H1 (cell line): ENCODE measurements around the gene MATN1. TPM values are rescaled to one million over a fixed set of nuclear protein-coding genes. Genes with fewer than 3 reads are reported as not detected.

Experiments
- CTCF ChIA-PET: fragments of 300-600 bp; sonication (Branson Sonifier 250); formaldehyde crosslinking; loops from one replicate; lab custom pipeline; 2021; ENCODE audit not compliant: partially characterized antibody; lab: Charles Lee
- POLR2A ChIA-PET: fragments of 300-600 bp; sonication (Branson Sonifier 250); formaldehyde crosslinking; loops from one replicate; lab custom pipeline; 2021; ENCODE audit warnings: inconsistent platforms; ENCODE audit not compliant: partially characterized antibody; lab: Charles Lee
- DNase-seq, 2 experiments: peaks; one replicate each; pipeline versions ENCODE4 v3.0.0 to v3.0.0-alpha.2; 2010 to 2022; ENCODE audit warnings: low spot score in 2 of 2, low read depth in 1 of 2, mixed read lengths in 1 of 2
- FAIRE-seq: peaks from 2 replicates; lab custom pipeline; 2011; peaks lifted over from hg19 to GRCh38; lab: Jason Lieb, UNC
- H2AFZ ChIP-seq: 2 replicates; pipeline ENCODE4 v1.8.1; 2012; ENCODE audit warnings: low read length, inconsistent platforms
- H2AK5ac ChIP-seq: 2 replicates; pipeline ENCODE4 v1.6.1; 2013; ENCODE audit warnings: low read depth, low read length
- H2BK120ac ChIP-seq: replicated peaks from 2 replicates; pipeline ENCODE3; 2013; ENCODE audit warnings: low read depth, low read length, inconsistent platforms
- H2BK12ac ChIP-seq: 2 replicates; pipeline ENCODE4 v1.6.1; 2013; ENCODE audit warnings: low read depth, low read length
- H2BK15ac ChIP-seq: 2 replicates; pipeline ENCODE4 v1.6.1; 2013; ENCODE audit warnings: low read length
- H2BK20ac ChIP-seq: 2 replicates; pipeline ENCODE4 v1.6.1; 2013; ENCODE audit warnings: low read length
- H2BK5ac ChIP-seq: 2 replicates; pipeline ENCODE4 v1.6.1; 2013; ENCODE audit warnings: low read depth, low read length
- H3K14ac ChIP-seq: 2 replicates; pipeline ENCODE4 v1.6.1; 2013; ENCODE audit warnings: inconsistent platforms; ENCODE audit not compliant: insufficient read length
- H3K18ac ChIP-seq: 2 replicates; pipeline ENCODE4 v1.6.1; 2013; ENCODE audit warnings: low read length; ENCODE audit errors: extremely low read depth
- H3K23ac ChIP-seq: 2 replicates; pipeline ENCODE4 v1.6.1; 2013; ENCODE audit warnings: inconsistent platforms; ENCODE audit not compliant: insufficient read length
- H3K23me2 ChIP-seq: 2 replicates; pipeline ENCODE4 v1.6.1; 2013; ENCODE audit warnings: low read depth, low read length
- H3K27ac ChIP-seq: 2 replicates; pipeline ENCODE4 v1.6.1; 2011; ENCODE audit warnings: low read depth, low read length, inconsistent platforms
- H3K27me3 ChIP-seq, 4 experiments: replicated peaks in 1 of 4; 1 replicate in 1 of 4; 2 replicates in 3 of 4; pipeline versions ENCODE4 v1.6.1 to v1.8.1; 2011 to 2013; ENCODE audit warnings: low read length in 3 of 4, mild to moderate bottlenecking in 3 of 4, inconsistent platforms in 2 of 4, mixed read lengths in 2 of 4, moderate library complexity in 1 of 4; ENCODE audit not compliant: control insufficient read depth in 3 of 4, insufficient read depth in 3 of 4; ENCODE audit errors: extremely low read depth in 1 of 4
- H3K36me3 ChIP-seq, 4 experiments: 2 replicates each; pipeline versions ENCODE4 v1.6.1 to v1.8.1; 2011 to 2013; ENCODE audit warnings: mild to moderate bottlenecking in 4 of 4, low read length in 3 of 4, moderate library complexity in 2 of 4, control low read depth in 1 of 4, inconsistent platforms in 1 of 4; ENCODE audit not compliant: insufficient read depth in 4 of 4, control insufficient read depth in 2 of 4
- H3K4ac ChIP-seq: replicated peaks from 2 replicates; pipeline ENCODE3; 2013; ENCODE audit warnings: low read length, low read depth, mixed read lengths, inconsistent platforms; ENCODE audit not compliant: insufficient read length
- H3K4me1 ChIP-seq, 4 experiments: replicated peaks in 1 of 4; 1 replicate in 1 of 4; 2 replicates in 3 of 4; pipeline versions ENCODE4 v1.6.1 to v1.8.1; 2011 to 2013; ENCODE audit warnings: low read length in 3 of 4, inconsistent platforms in 2 of 4, mixed read lengths in 1 of 4; ENCODE audit not compliant: insufficient read depth in 4 of 4, control insufficient read depth in 3 of 4
- H3K4me2 ChIP-seq, 2 experiments: 2 replicates each; pipeline versions ENCODE4 v1.6.1 to v1.8.1; 2011 to 2013; ENCODE audit warnings: low read depth in 2 of 2, low read length in 2 of 2, control low read depth in 1 of 2, inconsistent platforms in 1 of 2, mild to moderate bottlenecking in 1 of 2; ENCODE audit not compliant: insufficient read depth in 1 of 2
- H3K4me3 ChIP-seq, 4 experiments: fragments of 200-600, 300-600 bp in 1 of 4; sonication (generic), shearing (Covaris generic), sonication (Bioruptor Twin) in 1 of 4; 2 replicates each; pipeline versions ENCODE4 v1.5.1 to v1.8.1; 2011 to 2016; ENCODE audit warnings: low read length in 4 of 4, low read depth in 3 of 4, control low read depth in 2 of 4, inconsistent platforms in 2 of 4, mild to moderate bottlenecking in 2 of 4, mixed read lengths in 1 of 4, moderate library complexity in 1 of 4; ENCODE audit not compliant: insufficient read depth in 2 of 4; ENCODE audit errors: extremely low read depth in 1 of 4
- H3K56ac ChIP-seq: replicated peaks from 2 replicates; pipeline ENCODE3; 2013; ENCODE audit warnings: low read depth, mild to moderate bottlenecking, mixed read lengths, low read length, inconsistent platforms; ENCODE audit not compliant: insufficient read length
- H3K79me1 ChIP-seq: 2 replicates; pipeline ENCODE4 v1.6.1; 2013; ENCODE audit warnings: low read depth, low read length, control low read depth
- H3K79me2 ChIP-seq, 2 experiments: 2 replicates each; pipeline versions ENCODE4 v1.6.1 to v1.8.1; 2012 to 2013; ENCODE audit warnings: low read length in 2 of 2, mild to moderate bottlenecking in 2 of 2, inconsistent platforms in 1 of 2; ENCODE audit not compliant: insufficient read depth in 2 of 2, control insufficient read depth in 1 of 2
- H3K9ac ChIP-seq, 4 experiments: replicated peaks in 1 of 4; 1 replicate in 1 of 4; 2 replicates in 3 of 4; pipeline versions ENCODE4 v1.6.1 to v1.8.1; 2011 to 2013; ENCODE audit warnings: low read depth in 3 of 4, low read length in 3 of 4, control low read depth in 2 of 4, mild to moderate bottlenecking in 2 of 4, moderate library complexity in 2 of 4, inconsistent platforms in 1 of 4; ENCODE audit errors: extremely low read depth in 1 of 4
- H3K9me3 ChIP-seq, 2 experiments: 2 replicates each; pipeline versions ENCODE4 v1.6.1 to v1.8.1; 2012 to 2013; ENCODE audit warnings: mild to moderate bottlenecking in 2 of 2, moderate library complexity in 2 of 2, control low read depth in 1 of 2, inconsistent platforms in 1 of 2, low read depth in 1 of 2, low read length in 1 of 2, mixed read lengths in 1 of 2; ENCODE audit not compliant: insufficient read depth in 2 of 2
- H4K20me1 ChIP-seq, 2 experiments: replicated peaks in 1 of 2; 2 replicates each; pipeline versions ENCODE3 to v1.8.1; 2011 to 2013; ENCODE audit warnings: inconsistent platforms in 2 of 2, low read length in 2 of 2, mild to moderate bottlenecking in 1 of 2; ENCODE audit not compliant: insufficient read depth in 2 of 2, control insufficient read depth in 1 of 2
- H4K5ac ChIP-seq: 2 replicates; pipeline ENCODE4 v1.6.1; 2013; ENCODE audit warnings: low read length, low read depth, mixed read lengths, inconsistent platforms; ENCODE audit not compliant: insufficient read length
- H4K8ac ChIP-seq: 2 replicates; pipeline ENCODE4 v1.8.0; 2013; ENCODE audit warnings: mild to moderate bottlenecking, moderate library complexity, low read length, inconsistent platforms; ENCODE audit not compliant: insufficient read depth; ENCODE audit errors: extremely low read depth
- H4K91ac ChIP-seq: replicated peaks from 2 replicates; pipeline ENCODE3; 2013; ENCODE audit warnings: low read length, mixed read lengths, inconsistent platforms; ENCODE audit not compliant: insufficient read length
- BACH1 ChIP-seq: IDR thresholded peaks from 2 replicates; pipeline ENCODE4 v1.6.1; 2012; ENCODE audit warnings: low read length, improper control_type of control experiment
- EZH2 ChIP-seq: fragments of 200-600 bp; sonication (generic); IDR thresholded peaks from 2 replicates; pipeline ENCODE4 v1.7.1; 2012; ENCODE audit warnings: low read depth, mild to moderate bottlenecking, moderate library complexity, low read length, inconsistent platforms; ENCODE audit not compliant: severe bottlenecking
- GTF2F1 ChIP-seq: IDR thresholded peaks from 2 replicates; pipeline ENCODE4 v1.6.1; 2012; ENCODE audit warnings: low read depth, low read length, improper control_type of control experiment, borderline replicate concordance
- HDAC2 ChIP-seq, 2 experiments: fragments of 300-600 bp in 1 of 2; sonication (generic) in 1 of 2; IDR thresholded peaks; 2 replicates each; pipeline ENCODE4 v1.6.1; 2011 to 2012; ENCODE audit warnings: low read depth in 2 of 2, low read length in 2 of 2, mild to moderate bottlenecking in 2 of 2, moderate library complexity in 2 of 2, borderline replicate concordance in 1 of 2, inconsistent platforms in 1 of 2
- JUN ChIP-seq: IDR thresholded peaks from 2 replicates; pipeline ENCODE4 v1.6.1; 2011; ENCODE audit warnings: low read depth, mild to moderate bottlenecking, improper control_type of control experiment, low read length
- KDM5A ChIP-seq: fragments of 200-600 bp; IDR thresholded peaks from 2 replicates; pipeline ENCODE4 v1.7.1; 2012; ENCODE audit warnings: mild to moderate bottlenecking, low read length, inconsistent platforms, mixed read lengths
- NANOG ChIP-seq: IDR thresholded peaks from 2 replicates; pipeline ENCODE4 v1.6.1; 2011; ENCODE audit warnings: low read length, low read depth, mild to moderate bottlenecking, inconsistent platforms; ENCODE audit not compliant: insufficient read depth, poor library complexity, severe bottlenecking
- RFX5 ChIP-seq: IDR thresholded peaks from 2 replicates; pipeline ENCODE4 v1.6.1; 2011; ENCODE audit warnings: low read depth, low read length, improper control_type of control experiment, borderline replicate concordance
- RNF2 ChIP-seq: fragments of 200-900, 300-1000 bp; sonication (generic); IDR thresholded peaks from 2 replicates; pipeline ENCODE4 v1.7.1; 2016; ENCODE audit warnings: borderline replicate concordance, low read depth, mild to moderate bottlenecking, antibody characterized with exemption, low read length; ENCODE audit not compliant: poor library complexity, severe bottlenecking; ENCODE audit errors: missing control alignments
- SAP30 ChIP-seq: fragments of 300-600 bp; sonication (generic); IDR thresholded peaks from 2 replicates; pipeline ENCODE4 v1.7.1; 2012; ENCODE audit warnings: low read length, moderate library complexity, mild to moderate bottlenecking, inconsistent platforms; ENCODE audit not compliant: insufficient read depth, insufficient replicate concordance
- SRF ChIP-seq: IDR thresholded peaks from 2 replicates; pipeline ENCODE4 v1.6.1; 2011; ENCODE audit warnings: mild to moderate bottlenecking, low read depth, low read length, moderate library complexity
- TAF7 ChIP-seq: optimal IDR thresholded peaks from 2 replicates; pipeline ENCODE3; 2011; ENCODE audit warnings: low read depth, mild to moderate bottlenecking, inconsistent platforms, low read length, moderate library complexity, borderline replicate concordance
- ZNF274 ChIP-seq: IDR thresholded peaks from 2 replicates; pipeline ENCODE4 v1.7.0; 2012; ENCODE audit warnings: low read length, borderline replicate concordance; ENCODE audit errors: extremely low read depth
- WGBS, 2 experiments: shearing (Covaris generic) in 1 of 2; methylation state at CpG; one replicate each; pipeline versions ENCODE4 v1.1.6 to v1.1.7; 2013 to 2015; ENCODE audit warnings: low lambda C conversion rate in 2 of 2, mixed read lengths in 2 of 2, inconsistent platforms in 1 of 2, low coverage in 1 of 2, missing lambda C conversion rate in 1 of 2; ENCODE audit not compliant: insufficient replicate concordance in 2 of 2, insufficient coverage in 1 of 2, insufficient read length in 1 of 2; ENCODE audit errors: extremely low coverage in 1 of 2, missing lambda C conversion rate in 1 of 2; 5-methylcytosine and 5-hydroxymethylcytosine counted together
- polyA plus RNA-seq, 7 experiments: library from polyadenylated mRNA; depleted of rRNA in 3 of 7; stranded (reverse) in 5 of 7; unstranded in 2 of 7; fragments of >200 nt in 5 of 7; fragments of 200-250 nt in 2 of 7; gene quantifications; 1 replicate in 5 of 7; 2 replicates in 1 of 7; 4 replicates in 1 of 7; pipeline versions ENCODE4 v1.2.1 to v1.2.3, GENCODE V29; 2011 to 2013; ENCODE audit warnings: missing spikeins in 2 of 7, mixed read lengths in 2 of 7
- total RNA-seq: library from RNA; stranded (reverse); fragmentation: NEBNext Ultra II Directional; extraction: Animal tissue kit (Norgen Biotek cat#: 25700); gene quantifications from 2 replicates; pipeline ENCODE4 v1.2.1, GENCODE V29; 2021

Gene MATN1
- total and polyA plus RNA-seq, 2 of the 8 experiments (the other 6 are each of a cell fraction or from before 2014, with no cell fraction given): 0.12 to 0.28 TPM

GRCh38 chr1:30755746-30756145 is 32.4 kb upstream of the MATN1 start:
- H3K18ac ChIP-seq: no peak overlapping the region
- no peak overlapping the region for H3K4me2 ChIP-seq
- H3K27ac ChIP-seq: no peak overlapping the region
- H4K20me1 ChIP-seq: no peaks in the 10 kb centered on the region
- no peak overlapping the region for H3K14ac ChIP-seq
- H4K8ac ChIP-seq: no peak overlapping the region; the same call in 1 of the 2 replicates
- no peaks in the 10 kb centered on the region for H3K79me1 ChIP-seq
- 87% methylated on average over 4 of the region's 4 CpGs; no CpG with 5 or more reads in 1 of the 2 experiments for WGBS, 2 experiments
- ChIA-PET POLR2A (no interaction called here), CTCF (interaction anchor here (51.2 to 55.1 kb wide), 2 partner anchors 10 to 16 kb away, joined by 1640 read pairs; partner anchors contain the start of genes LAPTM5 and MATN1)
- DNase-seq (no peak), FAIRE-seq (no peak)
- H3K4me1 ChIP-seq: peaks cover 0 to 7% (median 2%) of the 10 kb centered on the region in 4 experiments; a peak in 3 of 7 replicates
- H2BK5ac ChIP-seq: no peak overlapping the region
- no peaks in the 10 kb centered on the region for H3K27me3 ChIP-seq
- no peak overlapping the region for H3K56ac ChIP-seq
- no peak overlapping the region for H2BK15ac ChIP-seq
- no peaks in the 10 kb centered on the region for H3K9me3 ChIP-seq
- H3K23ac ChIP-seq: no peak overlapping the region
- H2AK5ac ChIP-seq: no peak overlapping the region
- H3K4ac ChIP-seq: no peak overlapping the region
- no peak overlapping the region for H2BK120ac ChIP-seq
- H2BK12ac ChIP-seq: no peak overlapping the region
- no peaks in the 10 kb centered on the region for H3K79me2 ChIP-seq
- no peak overlapping the region for H3K4me3 ChIP-seq
- H4K5ac ChIP-seq: no peak overlapping the region
- H2BK20ac ChIP-seq: no peak overlapping the region
- H3K36me3 ChIP-seq: no peaks in the 10 kb centered on the region
- no peaks in the 10 kb centered on the region for H3K23me2 ChIP-seq
- no peak overlapping the region for H2AFZ ChIP-seq
- no peak overlapping the region for H4K91ac ChIP-seq
- no peak overlapping the region for H3K9ac ChIP-seq
- TF ChIP-seq HDAC2 (IDR thresholded peaks at IDR 0.05; ENCODE audit: borderline replicate concordance in 1 of 2, low read depth in 2 of 2, low read length in 2 of 2) (no peak), GTF2F1 (no peak), JUN (no peak), TAF7 (no peak), RNF2 (no peak), EZH2 (no peak), SAP30 (no peak), BACH1 (no peak), NANOG (no peak), ZNF274 (no peak), SRF (no peak), KDM5A (no peak), RFX5 (no peak)
